SK-N-SH (cell line): ENCODE results near the gene PFKP.

ENCODE experiments used
- CTCF ChIP-seq: fragments of 200-600 bp; sonication (generic); IDR thresholded peaks from 2 replicates; pipeline ENCODE4 v1.6.1; 2017; ENCODE audit warnings: antibody characterized with exemption, mild to moderate bottlenecking, moderate library complexity
- EP300 ChIP-seq, 2 experiments: IDR thresholded peaks; 2 replicates each; pipeline versions ENCODE4 v1.4.0 to v1.6.1; 2012; ENCODE audit warnings: borderline replicate concordance in 1 of 2, low read depth in 1 of 2, low read length in 1 of 2
- EZH2phosphoT487 ChIP-seq: fragments of 200-600 bp; sonication (generic); IDR thresholded peaks from 2 replicates; pipeline ENCODE4 v1.6.1; 2017; ENCODE audit warnings: low read depth, mixed run types, mild to moderate bottlenecking, antibody characterized with exemption, moderate library complexity, borderline replicate concordance
- GABPA ChIP-seq: IDR thresholded peaks from 2 replicates; pipeline ENCODE4 v1.4.0; 2012; ENCODE audit warnings: low read depth, mild to moderate bottlenecking
- JUND ChIP-seq: IDR thresholded peaks from 2 replicates; pipeline ENCODE4 v1.4.0; 2012
- NRF1 ChIP-seq: IDR thresholded peaks from 2 replicates; pipeline ENCODE4 v1.6.1; 2012; ENCODE audit warnings: low read depth, mild to moderate bottlenecking, low read length
- POLR2AphosphoS5 ChIP-seq: IDR thresholded peaks from 2 replicates; pipeline ENCODE4 v1.6.1; 2012; ENCODE audit warnings: low read depth, low read length
- RAD21 ChIP-seq: IDR thresholded peaks from 2 replicates; pipeline ENCODE4 v1.6.1; 2012; ENCODE audit warnings: mild to moderate bottlenecking, low read length
- RCOR1 ChIP-seq: fragments of 150-350 bp; IDR thresholded peaks from 2 replicates; pipeline ENCODE4 v1.6.1; 2017; ENCODE audit warnings: antibody characterized with exemption, low read length
- REST ChIP-seq: IDR thresholded peaks from 2 replicates; pipeline ENCODE4 v1.6.1; 2012; ENCODE audit warnings: mild to moderate bottlenecking, low read depth, low read length, moderate library complexity
- TAF1 ChIP-seq: IDR thresholded peaks from 2 replicates; pipeline ENCODE4 v1.6.1; 2012; ENCODE audit warnings: low read depth, mild to moderate bottlenecking, low read length, moderate library complexity, borderline replicate concordance
- TCF12 ChIP-seq: IDR thresholded peaks from 2 replicates; pipeline ENCODE4 v1.4.0; 2012
- TEAD4 ChIP-seq: IDR thresholded peaks from 2 replicates; pipeline ENCODE4 v1.4.0; 2012; ENCODE audit warnings: mild to moderate bottlenecking, borderline replicate concordance; ENCODE audit not compliant: insufficient read depth
- ZBTB33 ChIP-seq: IDR thresholded peaks from 2 replicates; pipeline ENCODE4 v1.4.0; 2012; ENCODE audit warnings: low read depth, borderline replicate concordance

GRCh38 chr10:3162533-3162932 lies 95.2 kb downstream of the PFKP start:
- TF ChIP-seq CTCF (peak; percentile 34), TAF1 (no peak), TCF12 (no peak), RAD21 (no peak), EZH2phosphoT487 (no peak), NRF1 (no peak), REST (no peak), RCOR1 (no peak), GABPA (no peak), JUND (no peak), EP300 (IDR thresholded peaks at IDR 0.05; ENCODE audit: borderline replicate concordance in 1 of 2, low read depth in 1 of 2, low read length in 1 of 2) (no peak), ZBTB33 (no peak), POLR2AphosphoS5 (no peak), TEAD4 (no peak)
